Measurements from ENCODE around the gene TMEM45A.

TMEM45A gene

DNA sequence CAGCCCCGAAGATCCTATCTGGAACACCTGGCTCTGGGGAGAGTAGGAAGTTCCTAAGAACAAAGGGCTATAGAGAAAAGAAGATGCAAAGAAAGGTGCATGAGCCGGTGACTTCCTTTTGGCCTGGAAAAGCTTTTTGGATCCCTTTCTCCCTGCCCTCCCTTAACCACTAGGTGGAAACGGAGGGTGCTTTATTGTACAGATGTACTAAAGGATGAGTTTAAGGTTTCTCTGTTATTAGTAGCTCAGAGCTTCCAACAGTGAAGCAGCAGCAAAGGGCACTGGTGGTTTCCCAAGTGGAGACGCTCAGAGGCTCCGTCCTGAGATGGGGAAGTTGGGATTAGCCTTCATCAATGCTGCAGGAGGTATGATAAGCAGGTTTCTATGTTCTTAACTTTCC lies 111.0 kb downstream of the TMEM45A start:
- peak overlapping the region; percentile 43 for H3K4me3 ChIP-seq (ENCODE audit: low read depth, low read length)
- TF ChIP-seq, protein P1, sequence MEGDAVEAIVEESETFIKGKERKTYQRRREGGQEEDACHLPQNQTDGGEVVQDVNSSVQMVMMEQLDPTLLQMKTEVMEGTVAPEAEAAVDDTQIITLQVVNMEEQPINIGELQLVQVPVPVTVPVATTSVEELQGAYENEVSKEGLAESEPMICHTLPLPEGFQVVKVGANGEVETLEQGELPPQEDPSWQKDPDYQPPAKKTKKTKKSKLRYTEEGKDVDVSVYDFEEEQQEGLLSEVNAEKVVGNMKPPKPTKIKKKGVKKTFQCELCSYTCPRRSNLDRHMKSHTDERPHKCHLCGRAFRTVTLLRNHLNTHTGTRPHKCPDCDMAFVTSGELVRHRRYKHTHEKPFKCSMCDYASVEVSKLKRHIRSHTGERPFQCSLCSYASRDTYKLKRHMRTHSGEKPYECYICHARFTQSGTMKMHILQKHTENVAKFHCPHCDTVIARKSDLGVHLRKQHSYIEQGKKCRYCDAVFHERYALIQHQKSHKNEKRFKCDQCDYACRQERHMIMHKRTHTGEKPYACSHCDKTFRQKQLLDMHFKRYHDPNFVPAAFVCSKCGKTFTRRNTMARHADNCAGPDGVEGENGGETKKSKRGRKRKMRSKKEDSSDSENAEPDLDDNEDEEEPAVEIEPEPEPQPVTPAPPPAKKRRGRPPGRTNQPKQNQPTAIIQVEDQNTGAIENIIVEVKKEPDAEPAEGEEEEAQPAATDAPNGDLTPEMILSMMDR (IDR thresholded peaks at IDR 0.05; ENCODE audit: insufficient read depth, low read depth, low read length, missing control alignments) = peak; percentile 38
- DNase-seq (ENCODE audit: low read depth) = peak; percentile 51

DNA sequence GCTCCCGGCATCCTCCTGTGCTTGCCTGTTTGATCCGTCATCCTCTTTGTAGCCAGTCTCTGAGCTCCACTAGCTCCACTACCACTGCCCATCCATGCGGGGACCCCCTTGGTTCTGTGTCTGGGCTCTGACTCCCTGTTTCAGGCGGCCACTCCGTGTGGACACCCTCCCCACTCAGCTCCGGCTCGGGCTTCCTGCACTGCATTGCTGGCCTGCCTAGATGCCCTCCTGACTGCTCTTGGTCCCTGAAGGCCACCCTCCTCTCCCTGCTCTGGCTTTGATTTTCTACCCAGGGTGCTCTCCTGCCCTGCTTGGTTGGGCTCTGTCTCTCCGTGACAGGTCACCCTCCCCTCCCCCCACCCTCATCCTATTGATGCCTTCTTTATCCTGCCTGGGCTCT lies 112.9 kb downstream of the TMEM45A start:
- H3K4me3 ChIP-seq (ENCODE audit: low read depth, low read length) = no peak overlapping the region
- no peak for DNase-seq (ENCODE audit: low read depth)
- TF ChIP-seq, protein P1 (IDR thresholded peaks at IDR 0.05; ENCODE audit: insufficient read depth, low read depth, low read length, missing control alignments) = no peak

DNA sequence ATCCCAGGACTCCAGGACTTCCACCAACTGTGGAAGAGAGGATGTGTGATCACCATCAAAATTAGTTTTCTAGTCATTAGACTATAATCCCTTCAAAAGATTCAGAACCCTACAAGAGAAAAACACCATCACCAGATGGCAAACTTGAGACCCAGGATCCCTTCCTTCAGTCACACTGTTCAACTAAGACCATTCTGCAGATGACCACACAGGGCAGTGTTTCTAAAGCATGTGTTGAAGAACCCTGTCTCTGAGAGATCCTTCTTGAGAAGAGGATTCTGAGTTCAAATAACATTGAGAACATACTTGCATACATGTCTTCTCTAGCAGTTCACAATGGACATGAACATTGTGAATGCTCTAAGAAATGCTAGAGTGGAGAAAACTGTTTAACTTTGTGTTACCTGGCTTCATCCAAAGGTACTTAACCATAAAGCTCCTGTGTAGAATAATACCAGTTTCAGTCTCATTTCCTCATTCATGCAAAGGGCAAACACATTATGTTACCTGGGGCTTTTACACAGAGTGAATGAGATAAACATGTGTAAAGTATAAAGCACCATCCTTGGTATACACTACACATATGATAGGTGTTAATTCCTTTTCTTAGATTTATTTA lies 114.6 kb downstream of the TMEM45A start:
- H3K4me3 ChIP-seq (ENCODE audit: low read depth, low read length) = no peak overlapping the region
- TF ChIP-seq, protein P1 (IDR thresholded peaks at IDR 0.05; ENCODE audit: insufficient read depth, low read depth, low read length, missing control alignments) = no peak
- peak; percentile 50 for DNase-seq (ENCODE audit: low read depth)

DNA sequence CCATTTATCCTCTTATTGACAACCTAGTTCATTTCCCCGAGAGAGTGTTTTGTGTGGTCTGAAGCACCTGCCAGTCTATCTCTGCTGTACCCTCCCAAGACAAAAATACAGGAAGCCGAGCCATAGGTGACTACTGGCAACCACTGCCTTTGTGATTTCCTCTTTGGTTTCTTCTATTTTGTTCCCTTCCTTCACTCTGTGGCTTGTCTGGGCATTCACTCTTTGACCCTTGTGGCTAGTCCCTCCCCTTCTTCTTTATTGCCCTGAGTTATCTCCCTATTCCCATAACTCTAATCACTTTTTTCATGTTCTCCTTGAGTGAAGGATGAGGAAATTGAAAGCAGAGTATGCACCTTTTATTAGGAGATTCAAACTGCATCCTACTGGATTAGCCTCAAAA lies 116.9 kb downstream of the TMEM45A start, which contains the start of gene ADGRG7:
TSS of gene ADGRG7 (plus strand) at position 297 of the 400 bp plus-strand sequence. CDS start 256 bp downstream, outside the sequence.
- TF ChIP-seq, protein P1 (IDR thresholded peaks at IDR 0.05; ENCODE audit: insufficient read depth, low read depth, low read length, missing control alignments) = no peak
- no peak for DNase-seq (ENCODE audit: low read depth)
- no peak within 1 kb of the TSS for H3K4me3 ChIP-seq (ENCODE audit: low read depth, low read length)

DNA sequence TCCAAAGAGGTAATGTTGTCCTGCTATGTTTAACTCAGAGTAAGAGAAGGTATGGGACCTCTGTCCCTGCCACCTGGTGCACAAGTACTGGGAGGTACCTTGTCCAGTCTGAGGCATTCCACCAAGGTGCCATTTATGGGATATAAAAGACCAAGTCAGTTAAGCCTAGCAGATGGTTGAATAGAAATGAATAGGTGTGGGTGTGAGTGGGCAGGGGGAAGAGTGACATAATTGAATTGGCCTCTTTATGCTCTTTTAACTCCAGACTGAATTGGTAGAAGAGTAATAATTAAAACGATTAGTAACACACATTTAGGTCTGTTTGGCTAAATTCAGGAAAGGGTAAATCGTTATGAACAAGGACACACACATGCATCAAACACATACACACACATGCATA lies 117.5 kb downstream of the TMEM45A start:
- no peak overlapping the region for H3K4me3 ChIP-seq (ENCODE audit: low read depth, low read length)
- no peak for DNase-seq (ENCODE audit: low read depth)
- TF ChIP-seq, protein P1 (IDR thresholded peaks at IDR 0.05; ENCODE audit: insufficient read depth, low read depth, low read length, missing control alignments) = no peak

DNA sequence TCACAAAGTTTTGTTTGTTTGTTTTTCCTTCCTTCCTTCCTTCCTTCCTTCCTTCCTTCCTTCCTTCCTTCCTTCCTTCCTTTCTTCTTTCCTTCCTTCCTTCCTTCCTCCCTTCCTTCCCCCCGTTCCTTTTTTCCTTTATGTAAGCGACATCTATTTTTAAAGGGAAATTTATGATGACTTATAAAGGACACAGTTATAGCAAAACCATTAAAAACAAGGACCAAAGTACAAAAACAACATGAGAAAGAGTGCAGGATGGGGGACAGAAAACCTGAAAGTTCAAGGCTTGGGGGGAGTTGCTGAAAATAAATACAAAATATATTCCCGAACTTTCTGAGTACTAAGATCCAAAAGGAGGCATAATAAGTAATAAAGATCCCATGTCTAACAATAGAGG lies 118.8 kb downstream of the TMEM45A start:
- no peak for DNase-seq (ENCODE audit: low read depth)
- H3K4me3 ChIP-seq (ENCODE audit: low read depth, low read length) = no peak overlapping the region
- TF ChIP-seq, protein P1 (IDR thresholded peaks at IDR 0.05; ENCODE audit: insufficient read depth, low read depth, low read length, missing control alignments) = no peak

Measured in GM12865 (cell line).